Esophagus squamous epithelium (tissue), 5 donors: ENCODE data around the gene RPLP1. TPM values are rescaled to one million over a fixed set of nuclear protein-coding genes. Genes with fewer than 3 reads are reported as not detected.

ENCODE experiments used
- DNase-seq: peaks from one replicate; lab custom pipeline; 2025; lab: John Stamatoyannopoulos, UW
- H3K27ac ChIP-seq, 4 donors: fragments of 200-600 bp; sonication (generic); one replicate each; pipeline ENCODE4 v1.5.1; 2016 to 2019; ENCODE audit warnings: mild to moderate bottlenecking in 1 of 4
- H3K27me3 ChIP-seq, 4 donors: fragments of 200-600 bp; sonication (generic); 1 replicate in 3 of 4; 2 replicates in 1 of 4; pipeline versions ENCODE4 v1.5.1 to v1.6.0; 2017 to 2021; ENCODE audit warnings: antibody characterized with exemption in 1 of 4
- H3K36me3 ChIP-seq, 3 donors: fragments of 200-600 bp; sonication (generic); one replicate each; pipeline ENCODE4 v1.5.1; 2016 to 2019
- H3K4me1 ChIP-seq, 3 donors: fragments of 200-600 bp; sonication (generic); one replicate each; pipeline ENCODE4 v1.5.1; 2017 to 2019
- H3K4me3 ChIP-seq, 4 donors: fragments of 200-600 bp; sonication (generic); 1 replicate in 3 of 4; 2 replicates in 1 of 4; pipeline ENCODE4 v1.5.1; 2016 to 2019; ENCODE audit warnings: mild to moderate bottlenecking in 2 of 4, moderate library complexity in 1 of 4
- H3K9me3 ChIP-seq, 3 donors: fragments of 200-600 bp; sonication (generic); one replicate each; pipeline ENCODE4 v1.5.1; 2016 to 2019
- CTCF ChIP-seq, 6 experiments: fragments of 450-650 bp in 4 of 6; fragments of 200-600 bp in 2 of 6; sonication (generic) in 2 of 6; IDR thresholded peaks; one replicate each; pipeline ENCODE4 v1.5.1; 2016 to 2019; ENCODE audit warnings: antibody characterized with exemption in 6 of 6, mild to moderate bottlenecking in 4 of 6, moderate library complexity in 4 of 6
- POLR2A ChIP-seq, 4 donors: fragments of 450-650 bp; IDR thresholded peaks; one replicate each; pipeline ENCODE4 v1.6.1; 2017; ENCODE audit warnings: antibody characterized with exemption in 4 of 4, mild to moderate bottlenecking in 4 of 4, moderate library complexity in 3 of 4
- WGBS, 2 donors: methylation state at CpG; one replicate each; pipeline ENCODE4 v1.1.5; 2018; 5-methylcytosine and 5-hydroxymethylcytosine counted together
- intact Hi-C: fragments of 100-400 bp; cut with DNase I; formaldehyde crosslinking; loops from one replicate; pipeline ENCODE4 v1.15.0; 2022
- total RNA-seq, 4 donors: library from RNA; depleted of rRNA; stranded (reverse); fragments of >200 nt; gene quantifications; one replicate each; pipeline ENCODE4 v1.1.0, GENCODE V29; 2016
- donor health status: DM: yes; HTN: yes; CAD: no.

The RPLP1 gene
- total RNA-seq, 4 donors from 2014 or later: 358 to 1,172 (median 586) TPM

GRCh38 chr15:69480932-69481331 lies 28.3 kb downstream of the RPLP1 start:
- H3K27me3 ChIP-seq: peaks cover 0 to 87% (median 0%) of the 10 kb centered on the region in 4 donors
- 61 to 92% methylated on average over 3 of the region's 3 CpGs for WGBS, 2 donors
- intact Hi-C loops: no loop called here
- H3K9me3 ChIP-seq: peaks cover 0 to 18% (median 7%) of the 10 kb centered on the region in 3 donors
- no peak overlapping the region for H3K27ac ChIP-seq
- TF ChIP-seq CTCF (IDR thresholded peaks at IDR 0.05): no peak
- TF ChIP-seq POLR2A (IDR thresholded peaks at IDR 0.05): no peak
- H3K4me3 ChIP-seq: no peak overlapping the region
- DNase-seq: no peak
- peaks cover 0 to 31% (median 0%) of the 10 kb centered on the region in 3 donors for H3K4me1 ChIP-seq
- no peaks in the 10 kb centered on the region for H3K36me3 ChIP-seq

GRCh38 chr15:69482686-69483256 lies 30.2 kb downstream of the RPLP1 start:
- DNase-seq: no peak
- no peaks in the 10 kb centered on the region for H3K36me3 ChIP-seq
- no peak overlapping the region for H3K27ac ChIP-seq
- WGBS, 2 donors: 52 to 67% methylated on average over 1 to 3 of the region's 4 CpGs
- peaks cover 0 to 92% (median 0%) of the 10 kb centered on the region in 4 donors for H3K27me3 ChIP-seq
- intact Hi-C loops: no loop called here
- peaks cover 0 to 31% (median 0%) of the 10 kb centered on the region in 3 donors for H3K4me1 ChIP-seq
- H3K9me3 ChIP-seq: peaks cover 0 to 20% (median 7%) of the 10 kb centered on the region in 3 donors
- no peak for TF ChIP-seq CTCF (IDR thresholded peaks at IDR 0.05)
- TF ChIP-seq POLR2A (IDR thresholded peaks at IDR 0.05): no peak
- H3K4me3 ChIP-seq: no peak overlapping the region

GRCh38 chr15:69484837-69485236 lies 32.2 kb downstream of the RPLP1 start:
- WGBS, 2 donors: 0 to 37% methylated on average over 1 to 6 of the region's 6 CpGs
- TF ChIP-seq POLR2A (IDR thresholded peaks at IDR 0.05): no peak
- TF ChIP-seq CTCF (IDR thresholded peaks at IDR 0.05): no peak
- intact Hi-C loops: no loop called here
- H3K27ac ChIP-seq: no peak overlapping the region
- peaks cover 0 to 37% (median 0%) of the 10 kb centered on the region in 3 donors for H3K4me1 ChIP-seq
- DNase-seq: no peak
- no peaks in the 10 kb centered on the region for H3K36me3 ChIP-seq
- H3K9me3 ChIP-seq: peaks cover 0 to 16% (median 5%) of the 10 kb centered on the region in 3 donors
- peaks cover 0 to 87% (median 0%) of the 10 kb centered on the region in 4 donors for H3K27me3 ChIP-seq
- H3K4me3 ChIP-seq: no peak overlapping the region

- 85 to 87% methylated on average over 3 of the region's 3 CpGs for WGBS, 2 donors
- H3K4me1 ChIP-seq: peaks cover 0 to 46% (median 0%) of the 10 kb centered on the region in 3 donors
- no peaks in the 10 kb centered on the region for H3K36me3 ChIP-seq
- peaks cover 0 to 90% (median 0%) of the 10 kb centered on the region in 4 donors for H3K27me3 ChIP-seq
- H3K9me3 ChIP-seq: peaks cover 0 to 14% (median 0%) of the 10 kb centered on the region in 3 donors
- intact Hi-C loops: no loop called here
- no peak for TF ChIP-seq POLR2A (IDR thresholded peaks at IDR 0.05)
- TF ChIP-seq CTCF (IDR thresholded peaks at IDR 0.05): no peak
- no peak overlapping the region for H3K4me3 ChIP-seq
- DNase-seq: no peak
- H3K27ac ChIP-seq: no peak overlapping the region
Measured at GRCh38 chr15:69486481-69487110, 34.0 kb downstream of the RPLP1 start.

GRCh38 chr15:69489073-69489571 lies 36.5 kb downstream of the RPLP1 start:
- no peak overlapping the region for H3K27ac ChIP-seq
- 58 to 72% methylated on average over 3 of the region's 3 CpGs for WGBS, 2 donors
- DNase-seq: no peak

More at GRCh38 chr15:69489073-69489571, 36.5 kb downstream of the RPLP1 start:
- Histone ChIP-seq H3K9me3 (peaks cover 0 to 17% (median 0%) of the 10 kb centered on the region in 3 donors), H3K4me1 (peaks cover 0 to 34% (median 0%) of the 10 kb centered on the region in 3 donors), H3K27me3 (peaks cover 0 to 82% (median 0%) of the 10 kb centered on the region in 4 donors), H3K4me3 (no peak overlapping the region), H3K36me3 (no peaks in the 10 kb centered on the region)
- no peak for TF ChIP-seq CTCF (IDR thresholded peaks at IDR 0.05)
- TF ChIP-seq POLR2A (IDR thresholded peaks at IDR 0.05): no peak
- intact Hi-C loops: no loop called here
